ENCODE results near the gene JMJD7.

JMJD7 gene

DNA sequence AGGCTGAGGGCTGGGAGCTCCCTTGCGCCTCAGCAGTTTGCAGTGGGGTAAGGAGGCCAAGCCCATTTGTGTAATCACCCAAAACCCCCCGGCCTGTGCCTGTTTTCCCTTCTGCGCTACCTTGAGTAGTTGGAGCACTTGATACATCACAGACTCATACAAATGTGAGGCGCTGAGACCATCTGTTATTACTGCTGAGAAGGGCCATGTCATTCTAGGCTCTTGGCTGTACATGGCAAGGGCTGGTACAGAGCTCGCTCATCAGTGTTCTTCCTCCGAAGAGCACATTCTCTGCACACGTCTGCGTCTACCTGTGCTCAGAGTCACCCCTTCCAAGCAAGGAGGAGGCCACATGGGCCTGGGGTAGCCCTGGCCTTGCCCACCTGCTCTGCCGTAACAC lies 20.1 kb downstream of the JMJD7 start:
- Histone ChIP-seq H3K27me3 (no peaks in the 10 kb centered on the region), H3K4me1 (no peaks in the 10 kb centered on the region; the same call in 1 of the 2 replicates), H3K9me3 (no peaks in the 10 kb centered on the region), H3K4me3 (ENCODE audit: low read depth, low read length) (no peak overlapping the region), H3K36me3 (no peaks in the 10 kb centered on the region)
- no peak for DNase-seq
- no peak for TF ChIP-seq CTCF (IDR thresholded peaks at IDR 0.05; ENCODE audit: low read depth, low read length)

- TF ChIP-seq CTCF (IDR thresholded peaks at IDR 0.05; ENCODE audit: low read depth, low read length) = no peak
- H3K27me3 ChIP-seq = no peaks in the 10 kb centered on the region
- H3K36me3 ChIP-seq = no peaks in the 10 kb centered on the region
- no peaks in the 10 kb centered on the region for H3K9me3 ChIP-seq
- H3K4me3 ChIP-seq (ENCODE audit: low read depth, low read length) = no peak overlapping the region
- no peaks in the 10 kb centered on the region; the same call in 1 of the 2 replicates for H3K4me1 ChIP-seq
- no peak for DNase-seq
These were observed 20.7 kb downstream of the JMJD7 start for GRCh38 chr15:41848631-41849030.

- Histone ChIP-seq H3K4me3 (ENCODE audit: low read depth, low read length) (no peak overlapping the region), H3K4me1 (no peaks in the 10 kb centered on the region; the same call in 1 of the 2 replicates), H3K27me3 (no peaks in the 10 kb centered on the region), H3K9me3 (no peaks in the 10 kb centered on the region), H3K36me3 (no peaks in the 10 kb centered on the region)
- DNase-seq = no peak
- TF ChIP-seq CTCF (IDR thresholded peaks at IDR 0.05; ENCODE audit: low read depth, low read length) = no peak
These were observed 21.3 kb downstream of the JMJD7 start for GRCh38 chr15:41849204-41849603.

- Histone ChIP-seq H3K27me3 (no peaks in the 10 kb centered on the region), H3K36me3 (no peaks in the 10 kb centered on the region), H3K9me3 (no peaks in the 10 kb centered on the region), H3K4me3 (ENCODE audit: low read depth, low read length) (no peak overlapping the region), H3K4me1 (no peaks in the 10 kb centered on the region; the same call in 1 of the 2 replicates)
- TF ChIP-seq CTCF (IDR thresholded peaks at IDR 0.05; ENCODE audit: low read depth, low read length) = no peak
- peak; percentile 47 for DNase-seq
These were observed 22.0 kb downstream of the JMJD7 start for GRCh38 chr15:41849861-41850260.

DNA sequence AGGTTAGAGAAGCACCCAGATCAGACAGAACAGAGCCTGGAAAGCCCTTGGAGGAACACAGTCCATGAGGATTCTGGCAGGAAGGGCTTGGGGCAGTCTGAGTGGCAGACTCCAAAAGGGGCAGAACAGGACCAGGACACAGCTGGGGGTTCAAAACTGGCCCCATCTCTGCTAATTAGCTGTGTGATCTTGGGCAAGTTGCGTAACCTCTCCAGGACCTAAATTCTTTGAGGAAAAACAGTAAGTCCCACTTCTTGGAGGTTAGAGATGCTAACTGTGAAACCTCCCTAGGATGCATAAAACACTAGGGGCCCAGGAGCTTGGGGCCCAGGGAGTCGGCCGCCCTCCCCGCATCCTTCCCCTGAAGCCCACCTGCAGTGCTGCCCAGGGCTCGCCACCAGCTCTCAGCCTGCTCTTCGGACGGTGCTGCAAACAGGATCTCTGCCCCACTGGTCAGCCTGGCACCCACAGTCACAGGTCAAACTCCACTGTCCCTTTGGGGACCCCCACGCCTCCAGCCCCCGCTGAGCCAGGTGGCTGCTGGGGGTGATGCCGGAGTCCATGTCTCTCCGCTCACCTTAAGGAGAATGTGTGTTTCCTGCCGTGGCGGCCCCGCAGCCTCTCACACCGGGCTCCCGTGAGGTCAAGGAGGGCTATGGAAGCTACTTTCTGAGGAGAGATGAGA lies 22.7 kb downstream of the JMJD7 start:
- H3K4me1 ChIP-seq = no peaks in the 10 kb centered on the region; the same call in 1 of the 2 replicates
- H3K36me3 ChIP-seq = no peaks in the 10 kb centered on the region
- TF ChIP-seq CTCF (IDR thresholded peaks at IDR 0.05; ENCODE audit: low read depth, low read length) = no peak
- H3K27me3 ChIP-seq = no peaks in the 10 kb centered on the region
- no peak for DNase-seq
- H3K4me3 ChIP-seq (ENCODE audit: low read depth, low read length) = no peak overlapping the region
- no peaks in the 10 kb centered on the region for H3K9me3 ChIP-seq

GRCh38 chr15:41851167-41851523 lies 23.3 kb downstream of the JMJD7 start:
- Histone ChIP-seq H3K36me3 (no peaks in the 10 kb centered on the region), H3K4me1 (no peaks in the 10 kb centered on the region; the same call in 1 of the 2 replicates), H3K4me3 (ENCODE audit: low read depth, low read length) (no peak overlapping the region), H3K9me3 (no peaks in the 10 kb centered on the region), H3K27me3 (no peaks in the 10 kb centered on the region)
- DNase-seq = no peak
- TF ChIP-seq CTCF (IDR thresholded peaks at IDR 0.05; ENCODE audit: low read depth, low read length) = no peak
